HEK293 (cell line): ENCODE measurements around the gene SUFU.

Experiments used
- CTCF ChIP-seq: fragments of 450-650 bp; formaldehyde crosslinking; IDR thresholded peaks from 2 replicates; pipeline ENCODE4 v1.5.1; 2016; ENCODE audit warnings: missing biosample characterization, missing genetic modification characterization
- ZBTB10 ChIP-seq: fragments of 450-650 bp; formaldehyde crosslinking; IDR thresholded peaks from 2 replicates; pipeline ENCODE4 v1.5.1; 2016; ENCODE audit warnings: missing biosample characterization, missing genetic modification characterization
- ZNF639 ChIP-seq: fragments of 450-650 bp; formaldehyde crosslinking; IDR thresholded peaks from 2 replicates; pipeline ENCODE4 v1.5.1; 2016; ENCODE audit warnings: missing biosample characterization, missing genetic modification characterization

GRCh38 chr10:102627736-102628293 is 124.0 kb downstream of the SUFU start:
- TF ChIP-seq ZBTB10 (tag by site-specific recombination) = no peak
- no peak for TF ChIP-seq ZNF639 (tag by site-specific recombination)
- no peak for TF ChIP-seq CTCF
